Measurements from ENCODE around the gene GINM1.

DNA sequence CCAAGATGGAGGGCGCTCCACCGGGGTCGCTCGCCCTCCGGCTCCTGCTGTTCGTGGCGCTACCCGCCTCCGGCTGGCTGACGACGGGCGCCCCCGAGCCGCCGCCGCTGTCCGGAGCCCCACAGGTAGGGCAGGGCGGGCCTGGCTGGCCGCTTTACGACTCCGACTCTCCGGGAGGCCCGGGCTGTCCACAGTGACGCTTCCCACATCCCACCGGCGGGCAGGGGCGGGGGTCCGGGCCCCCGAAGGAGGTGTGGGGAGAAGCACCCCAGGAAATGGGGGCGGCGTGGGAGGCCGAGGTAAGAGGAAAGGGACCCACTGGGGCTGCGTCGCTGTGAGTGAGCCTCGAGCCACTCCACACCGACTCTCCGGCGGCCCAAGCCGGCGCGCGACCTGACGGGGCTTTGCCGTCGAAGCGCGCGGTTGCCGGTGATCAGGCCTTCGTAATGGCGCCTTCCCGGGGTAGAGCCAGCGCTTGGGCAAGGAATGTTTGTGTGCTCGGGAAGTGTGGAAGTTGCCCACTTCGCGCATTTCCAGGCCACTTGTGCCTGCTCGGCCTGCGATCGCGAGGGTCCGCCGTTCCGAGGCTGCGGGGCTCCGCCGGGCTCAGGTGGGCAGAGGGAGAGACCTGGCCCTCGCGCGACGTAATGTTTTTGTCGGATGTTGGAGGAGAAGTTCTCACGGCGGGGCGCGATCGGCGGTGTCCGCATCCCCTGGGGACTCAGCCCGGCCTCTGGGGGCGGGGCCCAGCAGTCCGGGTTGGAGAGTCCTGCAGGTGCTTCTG, 427 bp downstream of the GINM1 start:
- TF ChIP-seq CTCF (conservative IDR thresholded peaks at IDR 0.05; ENCODE audit: low read depth, low read length): no peak
- TF ChIP-seq EZH2 (IDR thresholded peaks at IDR 0.05; ENCODE audit: borderline replicate concordance, low read depth, low read length, poor library complexity, severe bottlenecking): no peak

All from A673 (cell line).